GM19193 (cell line): Measurements from ENCODE around the gene MRAS.

Experiments
- POLR2A ChIP-seq: IDR thresholded peaks from 4 replicates; pipeline ENCODE4 v1.6.1; 2011; ENCODE audit not compliant: insufficient read depth, insufficient read length; ENCODE audit errors: extremely low read depth

Gene MRAS

GRCh38 chr3:138369151-138369900 lies 20.9 kb downstream of the MRAS start:
- no peak for TF ChIP-seq POLR2A

- no peak for TF ChIP-seq POLR2A
Measured at GRCh38 chr3:138370321-138370720, 21.9 kb downstream of the MRAS start.

DNA sequence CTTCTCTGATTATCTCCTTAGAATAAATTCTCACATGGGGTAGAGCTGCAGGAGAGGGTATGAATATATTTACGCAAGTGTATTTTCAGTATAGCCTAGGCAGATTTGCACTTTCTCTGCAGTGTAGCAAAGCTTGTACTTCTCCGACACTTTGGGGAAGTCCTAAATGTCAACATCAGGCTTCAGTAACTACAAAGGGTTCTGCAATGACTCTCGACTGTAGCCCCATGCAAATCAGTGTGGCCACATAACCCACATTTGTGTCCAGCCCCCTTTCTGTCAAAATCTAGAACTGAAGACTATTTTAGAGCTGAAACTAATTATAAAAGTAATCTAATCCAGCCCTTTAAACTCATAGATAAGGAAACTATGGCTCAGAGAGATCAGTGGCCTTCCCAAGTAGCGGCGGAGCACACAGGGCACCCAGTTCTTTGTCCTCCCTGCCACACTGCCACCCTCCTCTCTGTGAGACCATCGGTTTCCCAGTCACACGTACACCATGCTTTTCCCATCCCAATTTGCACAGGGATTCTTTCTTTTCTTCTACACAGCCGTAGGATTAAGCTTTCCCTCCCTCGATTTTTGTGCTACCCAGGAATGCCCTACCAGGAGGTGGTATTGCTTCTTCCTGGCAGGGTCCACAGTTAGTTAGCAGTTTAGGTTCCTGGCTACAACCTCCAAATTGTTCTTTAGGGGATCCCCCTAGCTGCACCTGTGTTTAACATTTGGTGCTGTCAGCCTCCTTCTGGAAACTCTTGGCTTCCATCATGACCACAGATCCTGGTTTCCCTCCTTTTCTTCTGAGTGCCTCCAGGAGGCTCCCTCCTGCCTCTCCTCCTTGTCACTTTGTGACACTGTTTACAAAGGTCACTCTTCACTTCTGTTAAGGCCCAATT lies 22.9 kb downstream of the MRAS start:
- no peak for TF ChIP-seq POLR2A

DNA sequence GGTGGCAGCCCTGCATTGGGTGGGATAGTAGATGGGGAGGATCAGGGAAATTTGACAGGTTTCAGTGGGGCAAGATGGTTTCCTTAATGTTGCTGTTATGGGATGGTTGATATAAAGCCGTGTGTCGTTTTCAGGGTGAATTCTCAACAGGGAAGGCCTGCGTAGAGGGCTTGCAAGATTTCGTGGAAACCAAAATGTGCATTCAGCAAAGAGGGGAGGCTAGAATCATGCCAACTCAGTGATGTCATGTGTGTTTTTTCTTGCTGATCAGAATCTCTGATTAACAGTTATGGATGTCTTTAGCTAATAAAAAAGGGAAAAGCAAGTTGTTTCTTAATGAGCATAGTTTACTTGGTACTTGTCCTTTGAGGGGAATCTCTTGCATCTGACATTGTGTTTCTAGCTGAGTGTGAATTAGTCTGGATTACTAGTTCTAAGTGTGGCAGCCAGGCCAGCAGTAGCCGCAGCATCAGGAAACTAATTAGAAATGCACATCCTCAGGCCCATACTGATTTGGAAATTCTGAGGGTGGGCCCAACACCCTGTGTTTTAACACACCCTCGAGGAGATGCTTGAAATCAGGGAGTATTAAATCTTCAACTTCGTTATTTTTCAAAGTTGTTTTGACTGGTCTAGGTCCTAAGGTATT lies 24.8 kb downstream of the MRAS start:
- no peak for TF ChIP-seq POLR2A

DNA sequence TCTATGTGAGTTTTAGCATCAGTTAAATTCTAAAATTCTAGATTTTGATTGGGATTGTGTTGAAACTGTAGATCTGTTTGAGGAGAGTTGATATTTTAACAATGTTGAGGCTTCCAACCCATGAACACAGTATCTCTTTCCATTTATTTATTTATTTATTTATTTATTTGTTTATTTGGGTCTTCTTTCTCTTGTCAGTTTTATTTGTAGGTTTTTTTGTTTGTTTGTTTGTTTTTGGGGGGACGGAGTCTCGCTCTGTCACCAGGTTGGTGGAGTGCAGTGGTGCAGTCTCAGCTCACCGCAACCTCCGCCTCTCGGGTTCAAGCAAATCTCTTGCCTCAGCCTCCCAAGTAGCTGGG lies 25.3 kb downstream of the MRAS start:
- TF ChIP-seq POLR2A: no peak

DNA sequence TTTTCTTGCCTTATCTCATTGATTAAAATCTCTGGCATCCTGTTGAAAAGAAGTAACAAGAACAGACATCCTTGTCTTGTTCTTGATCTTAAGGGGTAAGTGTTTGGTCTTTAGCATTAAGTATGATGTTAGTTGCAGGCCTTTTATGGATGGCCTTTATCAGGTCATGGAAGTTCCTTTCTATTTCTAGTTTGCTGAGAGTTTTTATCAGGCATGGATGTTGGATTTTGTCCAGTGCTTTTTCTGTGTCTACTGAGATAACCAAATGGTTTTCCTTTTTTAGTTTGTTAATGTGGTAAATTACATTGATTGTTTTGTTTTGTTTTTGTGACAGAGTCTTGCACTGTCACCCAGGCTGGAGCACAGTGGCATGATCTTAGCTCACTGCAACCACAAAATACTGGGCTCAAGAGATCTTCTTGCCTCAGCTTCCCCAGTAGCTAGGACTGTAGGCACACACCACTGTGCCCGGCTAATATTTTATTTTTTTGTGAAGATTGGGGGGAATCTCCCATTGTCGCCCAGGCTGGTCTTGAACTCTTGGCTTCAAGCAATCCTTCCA lies 26.3 kb downstream of the MRAS start:
- TF ChIP-seq POLR2A: no peak

DNA sequence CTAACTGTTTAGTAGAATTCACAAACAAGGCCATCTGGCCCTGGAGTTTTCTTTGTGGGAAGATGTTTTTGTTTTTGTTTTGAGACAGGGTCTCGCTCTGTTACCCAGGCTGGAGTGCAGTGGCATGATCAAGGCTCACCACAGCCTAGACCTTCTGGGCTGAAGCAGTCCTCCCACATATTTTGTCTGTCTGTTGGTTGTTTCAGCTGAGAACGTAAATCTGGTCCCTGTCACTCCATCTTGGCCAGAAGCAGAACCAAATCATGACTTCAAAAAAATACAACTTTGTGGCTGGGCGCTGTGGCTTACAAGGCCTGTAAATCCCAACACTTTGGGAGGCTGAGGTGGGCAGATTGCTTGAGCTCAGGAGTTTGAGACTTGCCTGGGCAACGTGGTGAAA lies 27.1 kb downstream of the MRAS start:
- TF ChIP-seq POLR2A: no peak

DNA sequence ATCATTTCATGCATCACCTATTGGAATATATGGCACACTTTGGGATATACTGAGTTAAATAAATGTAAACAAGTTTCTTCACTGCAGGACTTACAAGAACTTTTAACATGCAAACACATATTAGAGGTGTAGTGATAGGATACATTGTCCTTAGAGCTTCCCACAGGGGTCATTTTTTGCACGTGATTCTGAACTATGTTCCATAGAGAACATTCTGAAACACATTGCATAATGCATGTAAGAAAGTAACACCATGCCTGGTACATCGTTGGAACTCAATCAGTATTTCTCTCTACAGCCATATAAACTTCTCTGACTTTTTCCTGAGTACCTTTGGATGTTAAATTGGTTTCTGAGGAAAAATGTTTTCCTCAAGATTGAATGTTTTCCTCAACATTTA lies 28.3 kb downstream of the MRAS start:
- no peak for TF ChIP-seq POLR2A

- TF ChIP-seq POLR2A: no peak
Measured at GRCh38 chr3:138377804-138378203, 29.4 kb downstream of the MRAS start.

GRCh38 chr3:138378331-138378730 lies 30.0 kb downstream of the MRAS start:
- TF ChIP-seq POLR2A: no peak

DNA sequence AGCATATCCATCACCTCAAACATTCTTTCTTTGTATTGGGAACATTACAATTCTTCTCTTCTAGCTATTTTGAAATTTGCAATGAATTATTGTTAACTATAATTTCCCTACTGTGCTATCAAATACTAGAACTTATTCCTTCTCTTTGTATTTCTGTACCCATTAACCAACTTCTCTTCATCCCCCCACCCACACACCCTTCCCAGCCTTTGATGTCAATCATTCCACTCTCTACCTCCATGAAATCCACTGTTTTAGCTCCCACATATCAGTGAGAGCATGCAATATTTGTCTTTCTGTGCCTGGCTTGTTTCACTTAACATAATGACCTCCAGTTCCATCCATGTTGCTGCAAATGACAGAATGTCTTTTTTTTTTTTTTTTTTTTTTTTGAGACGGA lies 30.6 kb downstream of the MRAS start:
- TF ChIP-seq POLR2A: no peak

DNA sequence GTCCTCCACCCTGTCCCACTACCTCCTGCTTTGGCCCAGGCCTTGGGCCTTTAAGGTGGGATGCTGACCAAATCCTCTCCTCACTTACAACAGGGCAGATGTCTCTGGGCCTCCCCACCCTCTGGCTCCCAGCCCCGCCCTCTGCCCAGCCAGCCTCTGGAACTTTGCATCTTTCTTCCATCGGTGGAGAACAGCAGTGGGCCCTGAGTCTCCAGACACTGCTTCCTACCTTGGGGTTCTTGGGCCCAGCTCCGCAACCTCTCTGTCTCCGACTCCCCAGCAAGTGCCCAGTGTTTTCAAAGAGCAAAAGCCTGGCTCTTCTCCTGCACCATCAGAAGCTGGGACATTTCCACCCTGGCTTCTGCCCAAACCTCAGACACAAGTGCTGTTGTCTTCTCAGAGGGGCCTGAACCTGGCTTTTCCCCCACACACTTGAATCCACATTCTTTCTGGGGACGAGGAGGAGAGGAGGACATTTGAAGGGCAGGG lies 33.1 kb downstream of the MRAS start:
- no peak for TF ChIP-seq POLR2A

DNA sequence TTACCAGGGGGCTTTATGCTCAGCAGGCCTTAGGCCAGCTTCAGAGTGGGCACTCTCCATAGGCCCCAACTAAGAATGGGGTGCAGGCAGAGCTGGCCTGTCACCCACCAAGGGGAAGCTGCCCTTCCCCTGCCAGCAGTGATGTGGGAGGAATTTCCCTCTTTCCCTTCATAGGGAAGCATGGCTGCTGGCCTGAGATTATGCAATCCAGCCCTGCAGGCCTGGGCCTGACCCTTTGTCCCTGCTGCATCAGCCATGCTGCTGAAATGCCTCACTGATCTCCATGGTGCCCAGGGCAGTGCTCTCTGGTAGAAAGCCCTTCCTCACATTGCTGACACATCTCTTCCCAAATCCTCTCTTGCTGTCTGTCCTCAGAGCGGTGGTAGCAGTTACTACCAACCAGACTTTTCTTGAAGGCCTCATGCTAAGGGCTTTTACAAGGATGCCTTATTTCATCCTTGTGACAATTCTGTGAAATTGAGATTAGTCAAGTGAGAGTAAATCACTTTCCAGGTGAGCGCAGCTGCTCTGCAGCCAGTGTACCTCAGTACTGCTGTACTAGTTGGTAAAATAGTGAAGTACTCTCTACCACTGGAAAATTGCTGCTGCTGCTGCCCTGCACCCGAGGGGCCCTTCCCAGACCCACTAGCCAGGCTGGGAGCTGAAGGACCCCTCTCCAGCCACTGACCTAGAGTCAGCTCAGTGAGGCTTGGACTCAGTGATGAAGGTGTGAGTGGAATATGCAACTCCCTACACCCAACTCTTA lies 33.8 kb downstream of the MRAS start:
- no peak for TF ChIP-seq POLR2A

DNA sequence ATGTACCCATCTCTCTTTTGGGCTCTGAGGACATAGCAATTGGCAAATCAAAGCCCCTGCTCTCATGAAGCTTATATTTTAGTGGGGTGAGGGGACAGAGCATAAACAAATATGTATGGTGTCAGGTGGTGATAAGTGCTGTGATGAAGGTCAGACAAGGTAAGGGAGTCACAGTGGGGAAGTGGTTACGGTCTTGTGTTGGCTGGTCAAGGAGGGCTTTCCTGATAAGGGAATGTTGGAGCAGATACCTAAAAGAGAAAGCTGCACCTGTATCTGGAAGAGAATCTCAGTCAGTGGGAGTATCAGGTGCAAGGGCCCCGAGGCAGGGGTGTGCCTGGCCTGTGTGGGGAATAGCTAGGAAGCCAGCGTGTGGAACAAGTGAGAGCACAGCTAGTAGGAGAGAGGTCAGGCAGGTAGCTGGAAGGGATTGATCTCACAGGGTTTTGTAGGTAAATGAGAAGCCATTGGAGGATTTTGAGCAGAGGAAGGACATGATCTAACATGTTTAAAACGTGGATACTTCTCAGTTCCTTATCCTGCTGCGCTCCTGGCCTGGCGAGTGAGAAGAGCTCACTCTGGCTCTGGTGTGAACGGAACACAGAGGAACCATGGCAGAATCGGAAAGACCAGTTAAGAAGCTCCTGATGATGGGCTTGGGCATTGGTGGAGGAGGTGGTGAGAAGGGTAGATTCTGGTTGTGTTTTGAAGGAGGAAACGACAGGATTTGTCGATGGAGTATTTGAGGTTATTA lies 35.5 kb downstream of the MRAS start:
- no peak for TF ChIP-seq POLR2A
